Hepatocyte (in vitro differentiated cells): ENCODE measurements around the gene CEMP1. TPM values are rescaled to one million over a fixed set of nuclear protein-coding genes. Genes with fewer than 3 reads are reported as not detected.

Source experiments
- DNase-seq: peaks from one replicate; pipeline ENCODE4 v3.0.0-alpha.2; 2016; ENCODE audit warnings: low spot score
- H2AFZ ChIP-seq: fragments of 200-600 bp; sonication (generic); 2 replicates; pipeline ENCODE4 v1.6.0; 2016; ENCODE audit warnings: antibody characterized with exemption, mild to moderate bottlenecking
- H3K27ac ChIP-seq: fragments of 200-600 bp; sonication (generic); 2 replicates; pipeline ENCODE4 v1.5.1; 2016; ENCODE audit warnings: mild to moderate bottlenecking
- H3K27me3 ChIP-seq: fragments of 200-600 bp; sonication (generic); 2 replicates; pipeline ENCODE4 v1.6.1; 2016
- H3K36me3 ChIP-seq: fragments of 200-600 bp; sonication (generic); replicated peaks from 2 replicates; pipeline ENCODE4 v1.5.1; 2016; ENCODE audit warnings: low read depth; ENCODE audit not compliant: insufficient read depth
- H3K4me1 ChIP-seq: fragments of 200-600 bp; sonication (generic); 2 replicates; pipeline ENCODE4 v1.5.1; 2016; ENCODE audit warnings: mild to moderate bottlenecking, moderate library complexity; ENCODE audit not compliant: insufficient read depth
- H3K4me2 ChIP-seq: fragments of 200-600 bp; sonication (generic); 2 replicates; pipeline ENCODE4 v1.6.0; 2016
- H3K4me3 ChIP-seq: fragments of 200-600 bp; sonication (generic); 2 replicates; pipeline ENCODE4 v1.5.1; 2016; ENCODE audit warnings: mild to moderate bottlenecking
- H3K79me2 ChIP-seq: fragments of 200-600 bp; sonication (generic); 2 replicates; pipeline ENCODE4 v1.6.0; 2017; ENCODE audit warnings: mild to moderate bottlenecking
- H3K9me2 ChIP-seq: fragments of 200-600 bp; sonication (generic); replicated peaks from 2 replicates; pipeline ENCODE4 v1.6.0; 2017; ENCODE audit warnings: mild to moderate bottlenecking; ENCODE audit not compliant: insufficient read depth
- H3K9me3 ChIP-seq: fragments of 200-600 bp; sonication (generic); 2 replicates; pipeline ENCODE4 v1.5.1; 2016; ENCODE audit warnings: low read depth, mild to moderate bottlenecking
- H4K20me1 ChIP-seq: fragments of 200-600 bp; sonication (generic); 2 replicates; pipeline ENCODE4 v1.6.0; 2016; ENCODE audit warnings: mild to moderate bottlenecking; ENCODE audit not compliant: insufficient read depth, poor library complexity, severe bottlenecking
- EZH2 ChIP-seq: fragments of 200-600 bp; sonication (generic); IDR thresholded peaks from 2 replicates; pipeline ENCODE4 v1.6.1; 2016; ENCODE audit warnings: antibody characterized with exemption, mild to moderate bottlenecking, borderline replicate concordance
- EZH2phosphoT487 ChIP-seq: fragments of 200-600 bp; sonication (generic); IDR thresholded peaks from one replicate; pipeline ENCODE4 v1.6.1; 2018; ENCODE audit warnings: antibody characterized with exemption, mild to moderate bottlenecking, low read depth, moderate library complexity; ENCODE audit not compliant: unreplicated experiment, severe bottlenecking
- WGBS: methylation state at CpG from one replicate; pipeline ENCODE4 v1.1.6; 2016; ENCODE audit warnings: low lambda C conversion rate; ENCODE audit errors: missing lambda C conversion rate; 5-methylcytosine and 5-hydroxymethylcytosine counted together
- polyA plus RNA-seq: library from polyadenylated mRNA; unstranded; fragments of >200 nt; fragmentation: Nextera tagmentation; extraction: Ambion mirVana; gene quantifications from 2 replicates; pipeline ENCODE4 v1.2.1, GENCODE V29; 2016
- total RNA-seq: library from RNA; depleted of rRNA; stranded (reverse); fragments of >200 nt; gene quantifications from 2 replicates; pipeline ENCODE4 v1.2.3, GENCODE V29; 2014
- TF ChIP-seq, protein P1 (sequence below): fragments of 200-600 bp; sonication (generic); IDR thresholded peaks from 2 replicates; pipeline ENCODE4 v1.5.1; 2016; ENCODE audit warnings: antibody characterized with exemption, mild to moderate bottlenecking; ENCODE audit not compliant: poor library complexity

CEMP1 gene
- total and polyA plus RNA-seq, 2 experiments from 2014 or later, result 11.1 TPM; not detected in 1

- Histone ChIP-seq H3K27me3 (no peaks in the 10 kb centered on the region), H2AFZ (no peak overlapping the region), H3K79me2 (peaks cover 54% of the 10 kb centered on the region), H3K4me1 (no peaks in the 10 kb centered on the region), H3K36me3 (no peaks in the 10 kb centered on the region), H3K9me2 (no peaks in the 10 kb centered on the region), H3K27ac (no peak overlapping the region), H3K4me3 (no peak overlapping the region), H4K20me1 (peaks cover 6% of the 10 kb centered on the region), H3K4me2 (no peak overlapping the region), H3K9me3 (no peaks in the 10 kb centered on the region)
- TF ChIP-seq EZH2 (no peak), EZH2phosphoT487 (no peak)
- TF ChIP-seq, protein P1, sequence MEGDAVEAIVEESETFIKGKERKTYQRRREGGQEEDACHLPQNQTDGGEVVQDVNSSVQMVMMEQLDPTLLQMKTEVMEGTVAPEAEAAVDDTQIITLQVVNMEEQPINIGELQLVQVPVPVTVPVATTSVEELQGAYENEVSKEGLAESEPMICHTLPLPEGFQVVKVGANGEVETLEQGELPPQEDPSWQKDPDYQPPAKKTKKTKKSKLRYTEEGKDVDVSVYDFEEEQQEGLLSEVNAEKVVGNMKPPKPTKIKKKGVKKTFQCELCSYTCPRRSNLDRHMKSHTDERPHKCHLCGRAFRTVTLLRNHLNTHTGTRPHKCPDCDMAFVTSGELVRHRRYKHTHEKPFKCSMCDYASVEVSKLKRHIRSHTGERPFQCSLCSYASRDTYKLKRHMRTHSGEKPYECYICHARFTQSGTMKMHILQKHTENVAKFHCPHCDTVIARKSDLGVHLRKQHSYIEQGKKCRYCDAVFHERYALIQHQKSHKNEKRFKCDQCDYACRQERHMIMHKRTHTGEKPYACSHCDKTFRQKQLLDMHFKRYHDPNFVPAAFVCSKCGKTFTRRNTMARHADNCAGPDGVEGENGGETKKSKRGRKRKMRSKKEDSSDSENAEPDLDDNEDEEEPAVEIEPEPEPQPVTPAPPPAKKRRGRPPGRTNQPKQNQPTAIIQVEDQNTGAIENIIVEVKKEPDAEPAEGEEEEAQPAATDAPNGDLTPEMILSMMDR, result no peak
- WGBS, result 77% methylated on average over 13 of the region's 13 CpGs
- no peak for DNase-seq
These were observed 38.9 kb downstream of the CEMP1 start for GRCh38 chr16:2492292-2492691.

GRCh38 chr16:2490190-2491105, 40.8 kb downstream of the CEMP1 start:
- H3K79me2 ChIP-seq, result peaks cover 68% of the 10 kb centered on the region
- no peak overlapping the region for H2AFZ ChIP-seq
- H3K27ac ChIP-seq, result no peak overlapping the region
- H3K36me3 ChIP-seq, result no peaks in the 10 kb centered on the region
- no peaks in the 10 kb centered on the region for H3K9me3 ChIP-seq
- no peaks in the 10 kb centered on the region for H3K9me2 ChIP-seq
- DNase-seq, result no peak
- H3K4me1 ChIP-seq, result no peaks in the 10 kb centered on the region
- no peak overlapping the region for H3K4me3 ChIP-seq
- TF ChIP-seq, protein P1, result no peak
- no peak for TF ChIP-seq EZH2phosphoT487
- 91% methylated on average over 22 of the region's 23 CpGs for WGBS
- H4K20me1 ChIP-seq, result peaks cover 6% of the 10 kb centered on the region
- H3K27me3 ChIP-seq, result no peaks in the 10 kb centered on the region
- H3K4me2 ChIP-seq, result no peak overlapping the region

DNA sequence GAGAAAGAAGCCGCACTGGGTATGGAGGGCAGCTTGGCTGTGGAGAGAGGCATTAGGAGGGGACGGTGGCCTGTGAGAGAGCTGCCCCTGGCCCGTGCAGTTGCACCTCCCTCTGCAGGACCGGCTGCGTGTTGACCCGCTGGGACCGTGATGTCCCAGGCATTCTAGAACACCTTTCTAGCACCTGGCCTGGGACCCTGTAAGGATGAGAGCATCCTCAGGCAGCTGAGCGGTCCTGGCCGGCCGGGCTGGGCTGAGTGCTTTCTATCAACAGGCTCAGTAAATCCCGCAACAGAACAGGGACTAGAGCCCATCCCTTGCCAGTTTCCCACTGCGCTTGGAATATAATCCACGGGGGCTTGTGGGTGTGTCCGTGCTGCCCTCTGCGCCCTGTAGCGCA, 41.6 kb downstream of the CEMP1 start:
- H3K79me2 ChIP-seq, result peaks cover 69% of the 10 kb centered on the region
- WGBS, result 94% methylated on average over 16 of the region's 16 CpGs

More for the DNA sequence above, 41.6 kb downstream of the CEMP1 start:
- no peak overlapping the region for H2AFZ ChIP-seq
- no peak overlapping the region for H3K4me3 ChIP-seq
- no peak overlapping the region for H3K4me2 ChIP-seq
- H3K36me3 ChIP-seq, result no peaks in the 10 kb centered on the region
- H3K4me1 ChIP-seq, result peaks cover 2% of the 10 kb centered on the region
- TF ChIP-seq, protein P1, result no peak
- TF ChIP-seq EZH2 (no peak), EZH2phosphoT487 (no peak)
- H3K27me3 ChIP-seq, result no peaks in the 10 kb centered on the region
- peaks cover 6% of the 10 kb centered on the region for H4K20me1 ChIP-seq
- H3K9me2 ChIP-seq, result no peaks in the 10 kb centered on the region
- no peak for DNase-seq
- H3K27ac ChIP-seq, result no peak overlapping the region
- no peaks in the 10 kb centered on the region for H3K9me3 ChIP-seq
